DOHH2 (cell line): ENCODE data around the gene SLC39A9.
"Not testable (repeated sequence)": the region's sequence is repeated elsewhere in the genome, so short reads cannot be mapped to it uniquely, and the experiment has no call there.

Experiments
- CTCF ChIP-seq: fragments of 200-600 bp; sonication (generic); IDR thresholded peaks from one replicate; pipeline ENCODE4 v1.5.1; 2014; ENCODE audit warnings: antibody characterized with exemption, mild to moderate bottlenecking, low read depth, low read length; ENCODE audit not compliant: poor library complexity, severe bottlenecking
- EZH2phosphoT487 ChIP-seq: fragments of 200-600 bp; sonication (generic); IDR thresholded peaks from 2 replicates; pipeline ENCODE4 v1.6.1; 2017; ENCODE audit warnings: borderline replicate concordance, mild to moderate bottlenecking, antibody characterized with exemption, low read length, moderate library complexity, mixed read lengths

GRCh38 chr14:69476824-69477450, 78.4 kb downstream of the SLC39A9 start:
- not testable (repeated sequence) for TF ChIP-seq CTCF, EZH2phosphoT487
